Nucleus accumbens (tissue), 56 donors: ENCODE data around the gene PPP2R5B.

Source experiments
- DNase-seq, 56 donors: peaks; one replicate each; lab custom pipeline; 2025; lab: John Stamatoyannopoulos, UW

The PPP2R5B gene

GRCh38 chr11:64925536-64926436 lies 1.3 kb downstream of the PPP2R5B start:
- DNase-seq: no peak

GRCh38 chr11:64926689-64927088 lies 2.2 kb downstream of the PPP2R5B start:
- DNase-seq: no peak

- DNase-seq: no peak
Observed at GRCh38 chr11:64928957-64929356, 4.5 kb downstream of the PPP2R5B start.

GRCh38 chr11:64929625-64930024 lies 5.1 kb downstream of the PPP2R5B start:
- no peak for DNase-seq

- DNase-seq: no peak
Observed at GRCh38 chr11:64930340-64930739, 5.9 kb downstream of the PPP2R5B start.

- no peak for DNase-seq
Observed at GRCh38 chr11:64931290-64931689, 6.8 kb downstream of the PPP2R5B start.

- DNase-seq: no peak
Observed at GRCh38 chr11:64932324-64932723, 7.8 kb downstream of the PPP2R5B start.

GRCh38 chr11:64933213-64933934 lies 8.9 kb downstream of the PPP2R5B start:
- DNase-seq: peak in 1 of 56 donors; percentile 66

GRCh38 chr11:64933935-64934681 lies 9.6 kb downstream of the PPP2R5B start:
- DNase-seq: no peak

- no peak for DNase-seq
Observed at GRCh38 chr11:64934682-64935358, 10.3 kb downstream of the PPP2R5B start.

- no peak for DNase-seq
Observed at GRCh38 chr11:64935359-64936081, 11.0 kb downstream of the PPP2R5B start, which contains the start of gene GPHA2. Gene GPHA2 (minus strand): TSS chr11:64935893. CDS start chr11:64935460, 433 bp downstream.

- DNase-seq: no peak
Observed at GRCh38 chr11:64936539-64936938, 12.1 kb downstream of the PPP2R5B start.

GRCh38 chr11:64947208-64947814 lies 22.8 kb downstream of the PPP2R5B start:
- no peak for DNase-seq

- DNase-seq: no peak
Observed at GRCh38 chr11:64951529-64951928, 27.0 kb downstream of the PPP2R5B start.

- DNase-seq: no peak
Observed at GRCh38 chr11:64954201-64954600, 29.7 kb downstream of the PPP2R5B start.

GRCh38 chr11:64959498-64959897 lies 35.0 kb downstream of the PPP2R5B start:
- DNase-seq: no peak

- DNase-seq: no peak
Observed at GRCh38 chr11:64960719-64961118, 36.2 kb downstream of the PPP2R5B start.

GRCh38 chr11:64963072-64963631 lies 38.7 kb downstream of the PPP2R5B start:
- no peak for DNase-seq

GRCh38 chr11:64967375-64967774 lies 42.9 kb downstream of the PPP2R5B start:
- DNase-seq: no peak
